Suppressor macrophage treated with lipopolysaccharide for 1 hour (primary cell): ENCODE results near the gene PPM1M.
"Not testable (repeated sequence)": the region's sequence is repeated elsewhere in the genome, so short reads cannot be mapped to it uniquely, and the experiment has no call there.

Experiments used
- DNase-seq, 3 donors: peaks; one replicate each; pipeline ENCODE4 v3.0.0-alpha.2; 2020 to 2022

Gene PPM1M

DNA sequence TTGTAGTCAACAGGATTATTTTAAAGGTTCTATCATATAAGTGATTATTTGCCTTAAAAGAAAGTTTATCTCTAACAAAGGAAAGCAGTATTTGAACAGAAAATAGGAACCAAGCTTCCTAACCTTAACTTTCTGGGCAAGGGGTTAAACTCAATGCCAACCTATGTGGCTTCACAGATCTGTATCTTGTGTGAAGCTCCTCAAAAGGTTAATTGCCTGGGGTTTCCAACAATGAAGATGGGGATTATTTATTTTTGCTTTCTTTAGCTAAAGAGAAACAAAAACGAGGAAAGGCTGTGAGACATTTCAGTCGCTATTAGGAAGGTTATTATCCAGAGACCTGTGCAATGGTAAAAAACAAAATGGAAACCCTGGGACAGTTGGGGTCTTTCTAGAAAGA lies 34.0 kb downstream of the PPM1M start:
- peak in 1 of 3 donors; percentile 36 for DNase-seq

DNA sequence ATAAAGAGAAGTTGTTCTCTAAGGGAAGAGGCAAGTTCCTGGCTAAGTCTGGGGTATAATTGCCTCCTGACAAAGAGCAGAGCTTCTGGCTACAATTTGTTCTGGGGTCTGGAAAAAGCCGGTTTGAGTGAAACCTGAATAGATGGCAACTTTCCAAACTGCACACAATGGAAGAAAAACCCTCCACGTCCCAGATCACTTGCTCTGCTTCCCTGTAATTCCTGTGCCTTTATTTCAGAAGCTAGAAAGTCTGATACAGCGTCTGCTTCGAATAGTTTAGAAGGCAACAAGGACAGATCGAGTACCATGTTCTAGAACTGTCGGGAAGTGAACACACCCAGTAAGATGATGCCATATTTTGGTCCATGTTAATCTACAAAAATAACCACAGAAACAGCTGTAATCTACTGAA lies 34.5 kb downstream of the PPM1M start:
- no peak for DNase-seq

DNA sequence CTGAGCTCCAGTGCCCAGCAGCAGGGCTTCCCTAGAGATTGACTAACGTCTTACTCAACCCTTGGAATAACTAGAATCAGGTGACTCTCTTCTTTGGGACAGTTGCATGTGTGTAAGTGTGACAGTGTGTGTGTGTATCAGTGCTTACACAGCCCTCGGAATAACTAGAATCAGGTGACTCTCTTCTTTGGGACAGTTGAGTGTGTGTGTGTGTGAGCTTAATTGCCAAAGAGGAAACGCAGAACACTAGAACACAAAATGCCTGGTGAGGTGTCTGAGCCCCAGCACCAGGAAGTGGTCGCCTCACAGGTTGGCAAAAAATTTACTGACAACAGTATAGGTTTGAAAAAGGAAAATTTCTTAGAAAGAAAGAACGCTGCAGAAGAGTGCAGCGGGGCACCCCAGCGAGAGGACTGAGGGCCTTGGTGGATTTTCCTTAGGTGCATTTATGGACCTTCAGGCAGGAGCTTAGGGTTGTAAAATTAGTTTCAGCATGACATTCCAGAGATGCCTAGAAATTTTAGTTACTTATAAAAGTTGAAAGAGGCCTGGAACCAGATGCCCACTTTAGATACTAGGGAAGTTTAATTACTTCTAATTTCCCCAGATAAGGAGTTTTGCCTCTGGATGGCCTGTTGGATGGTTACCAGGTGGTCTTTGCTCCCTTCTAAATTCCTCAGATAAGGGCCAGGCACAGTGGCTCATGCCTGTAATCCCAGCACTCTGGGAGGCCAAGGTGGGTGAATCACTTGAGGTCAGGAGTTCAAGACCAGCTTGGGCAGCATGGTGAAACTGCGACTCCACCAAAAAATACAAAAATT lies 36.6 kb downstream of the PPM1M start:
- DNase-seq: peak; percentile 8 to 48 (median 20)

DNA sequence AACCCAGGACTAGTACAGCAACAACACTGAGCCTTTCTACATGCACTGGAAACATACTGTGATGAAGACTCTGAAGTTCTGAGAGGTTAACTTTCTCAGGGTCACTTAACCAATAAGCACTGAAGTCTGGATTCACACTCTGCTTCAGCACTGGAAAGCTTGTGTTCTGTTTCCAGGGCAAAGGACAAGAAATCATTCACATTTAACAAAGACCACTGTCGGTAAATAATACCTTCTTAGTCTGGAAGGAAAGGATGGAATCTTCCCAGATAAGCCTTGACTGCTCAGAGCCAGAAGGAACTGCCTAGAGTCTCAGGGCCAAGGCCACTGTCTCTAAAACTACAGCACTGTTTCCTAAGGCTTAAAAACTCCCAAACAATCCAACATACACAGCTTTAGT lies 37.7 kb downstream of the PPM1M start:
- DNase-seq: no peak

DNA sequence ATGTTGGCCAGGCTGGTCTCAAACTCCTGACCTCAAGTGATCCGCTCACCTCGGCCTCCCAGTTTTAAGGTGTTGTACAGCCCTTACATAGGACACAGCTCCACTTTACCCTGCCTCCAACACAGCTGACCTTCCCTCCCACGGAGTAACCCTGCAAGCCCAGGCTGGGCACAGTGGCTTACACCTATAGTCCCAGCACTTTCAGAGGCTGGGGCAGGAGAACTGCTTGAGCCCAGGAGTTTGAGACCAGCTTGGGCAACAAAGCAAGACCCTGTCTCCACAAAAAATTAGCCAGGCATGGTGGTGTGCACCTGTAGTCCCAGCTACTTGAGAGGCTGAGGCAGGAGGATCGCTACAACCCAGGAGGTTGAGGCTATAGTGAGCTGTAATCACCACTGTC lies 38.5 kb downstream of the PPM1M start:
- not testable (repeated sequence) for DNase-seq

DNA sequence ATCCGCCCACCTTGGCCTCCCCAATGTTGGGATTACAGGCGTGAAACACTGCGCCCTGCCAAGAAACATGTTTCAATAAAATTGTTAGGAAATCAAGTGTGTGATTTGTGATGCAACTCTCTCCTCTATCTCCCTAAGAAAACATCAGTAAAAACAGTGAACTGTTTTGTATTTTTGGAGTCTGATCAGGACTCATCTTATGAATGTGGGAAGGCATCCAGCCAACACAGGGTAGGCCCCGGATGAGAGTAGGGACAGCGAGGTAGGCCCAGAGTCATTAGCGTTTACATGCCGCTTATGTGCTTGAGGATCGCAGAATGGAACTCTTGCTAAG lies 41.2 kb downstream of the PPM1M start:
- DNase-seq: no peak

DNA sequence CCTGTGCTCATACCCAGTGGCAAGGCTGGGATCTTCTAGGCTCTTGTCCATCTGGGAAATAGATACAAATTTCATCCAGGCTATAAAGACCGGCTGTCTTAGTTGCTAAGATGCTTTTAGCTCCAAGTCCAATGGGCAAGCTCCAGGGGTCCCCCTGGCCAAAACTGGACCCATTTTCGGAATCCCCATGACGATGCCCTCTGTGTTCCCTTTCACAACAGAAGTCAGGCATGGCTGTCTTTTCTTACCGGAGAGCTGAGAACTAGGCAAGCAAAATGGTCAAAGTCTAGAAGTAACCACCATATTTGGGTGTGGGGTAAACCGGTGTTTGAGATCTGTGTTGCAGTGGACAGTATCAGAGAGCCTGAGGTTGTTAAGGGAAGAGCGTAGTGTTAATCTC lies 43.1 kb downstream of the PPM1M start:
- DNase-seq: no peak

DNA sequence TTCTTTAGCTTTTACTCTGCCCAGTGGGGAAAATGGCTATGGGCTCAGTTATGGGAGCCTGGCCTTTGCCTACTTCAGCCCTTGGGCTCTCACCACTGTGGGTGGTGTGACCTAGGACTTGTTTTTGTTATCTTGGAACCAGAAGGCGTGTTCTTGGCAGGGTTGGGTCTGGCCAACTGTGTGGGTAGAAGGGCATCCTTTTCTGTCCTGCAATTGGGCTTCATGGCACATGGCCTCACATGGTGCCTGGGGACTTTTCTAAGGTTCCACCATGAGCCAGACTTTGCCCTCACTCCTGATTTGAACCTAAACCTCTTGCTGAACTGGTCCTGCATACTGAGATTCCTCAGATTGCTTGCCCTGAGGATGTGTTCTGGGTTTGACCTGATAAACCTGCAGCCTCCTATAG lies 43.8 kb downstream of the PPM1M start:
- DNase-seq: no peak

DNA sequence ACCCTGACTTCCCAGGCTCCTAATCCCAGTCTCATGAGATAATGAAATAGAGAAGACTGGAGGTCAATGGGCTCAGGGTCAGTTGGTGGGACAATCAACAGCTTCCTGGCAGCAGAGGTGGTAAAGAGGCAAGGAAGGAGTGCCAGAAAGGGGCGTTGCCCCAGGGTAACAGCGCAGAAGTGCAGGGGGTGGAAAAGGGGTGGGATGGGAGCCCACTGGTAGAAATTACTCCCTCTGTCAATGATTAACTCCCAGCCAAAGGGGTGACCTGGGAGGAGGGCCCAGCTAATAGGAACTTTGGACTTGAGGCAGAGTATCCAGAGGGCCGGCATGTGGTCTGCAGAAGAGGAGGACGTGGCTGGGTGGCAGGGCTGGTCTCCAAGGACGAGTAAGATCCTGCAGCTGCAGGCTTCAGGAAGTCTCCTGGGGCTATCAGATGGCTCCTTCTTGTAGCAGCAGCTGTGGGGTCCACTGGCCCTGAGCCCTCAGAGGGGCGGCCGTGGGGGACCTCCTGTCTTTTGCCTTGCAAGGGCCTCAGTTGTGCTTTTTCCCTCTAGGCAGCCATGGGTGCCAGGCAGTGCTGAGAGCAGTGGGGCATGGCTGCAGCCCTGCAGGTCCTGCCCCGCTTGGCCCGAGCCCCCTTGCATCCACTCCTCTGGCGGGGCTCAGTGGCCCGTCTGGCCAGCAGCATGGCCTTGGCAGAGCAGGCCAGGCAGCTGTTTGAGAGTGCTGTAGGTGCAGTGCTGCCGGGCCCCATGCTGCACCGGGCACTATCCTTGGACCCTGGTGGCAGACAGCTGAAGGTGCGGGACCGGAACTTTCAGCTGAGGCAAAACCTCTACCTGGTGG lies 44.4 kb downstream of the PPM1M start:
- DNase-seq: no peak

DNA sequence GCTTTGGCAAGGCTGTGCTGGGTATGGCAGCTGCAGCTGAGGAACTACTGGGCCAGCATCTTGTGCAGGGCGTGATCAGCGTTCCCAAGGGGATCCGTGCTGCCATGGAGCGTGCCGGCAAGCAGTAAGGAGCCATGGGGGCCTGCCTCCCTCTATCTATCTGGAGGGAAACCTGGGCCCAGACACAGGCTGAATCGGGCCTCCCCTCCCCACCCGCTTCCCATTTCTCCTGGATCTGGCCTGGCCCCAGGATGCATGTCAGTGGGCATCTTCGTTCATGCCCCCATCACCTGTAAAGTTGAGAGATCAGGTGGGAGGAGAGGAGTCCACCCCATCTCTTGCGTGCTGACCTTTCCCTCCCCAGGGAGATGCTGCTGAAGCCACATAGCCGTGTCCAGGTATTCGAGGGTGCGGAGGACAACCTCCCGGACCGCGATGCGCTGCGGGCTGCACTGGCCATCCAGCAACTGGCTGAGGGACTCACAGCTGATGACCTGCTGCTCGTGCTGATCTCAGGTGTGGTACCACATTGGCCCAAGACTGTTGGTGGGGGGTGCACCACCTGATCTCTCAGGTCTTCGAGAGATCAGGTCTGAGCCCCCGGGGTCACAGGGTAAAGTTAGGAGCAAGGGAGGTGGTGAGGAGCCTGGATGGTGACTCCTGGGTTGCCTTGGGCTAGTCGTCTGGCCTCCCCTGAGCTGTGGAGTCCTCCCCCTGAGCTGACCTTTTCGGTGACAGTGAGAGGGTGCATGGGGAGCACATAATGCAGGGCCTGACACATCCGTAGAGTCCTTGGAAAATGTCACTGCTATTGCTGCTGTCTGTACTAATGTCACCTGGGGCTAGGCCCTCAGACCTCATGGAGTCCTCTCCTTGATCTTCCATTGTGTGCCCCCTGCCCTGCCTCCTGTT lies 45.3 kb downstream of the PPM1M start:
- DNase-seq: no peak

DNA sequence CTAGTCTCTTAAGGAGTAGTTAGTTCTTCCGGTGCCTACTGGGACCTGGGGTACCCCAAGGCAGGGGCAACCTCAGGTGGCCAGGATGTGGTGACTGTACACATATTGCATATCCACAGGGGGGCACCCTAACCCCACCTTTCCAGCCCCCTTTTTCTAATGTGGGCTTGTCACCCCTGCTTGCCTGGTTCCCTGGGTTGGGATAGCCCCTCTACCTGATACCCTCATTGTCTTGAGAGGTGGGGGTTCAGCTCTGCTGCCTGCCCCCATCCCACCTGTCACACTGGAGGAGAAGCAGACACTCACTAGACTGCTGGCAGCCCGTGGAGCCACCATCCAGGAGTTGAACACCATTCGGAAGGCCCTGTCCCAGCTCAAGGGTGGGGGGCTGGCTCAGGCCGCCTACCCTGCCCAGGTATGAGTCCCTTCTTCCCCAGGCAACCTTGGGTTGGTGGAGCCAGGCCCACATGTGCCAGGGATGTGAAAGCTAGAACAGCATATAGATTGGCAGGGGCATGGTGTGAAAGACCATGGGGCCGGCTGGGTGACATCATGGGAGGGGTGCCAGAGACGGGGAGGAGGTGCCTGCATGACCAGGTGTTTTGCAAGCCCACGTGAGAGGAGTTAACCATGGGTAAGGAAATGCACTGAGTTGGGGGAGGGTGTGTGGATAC lies 46.1 kb downstream of the PPM1M start:
- DNase-seq: peak; percentile 48 to 67 (median 49)

DNA sequence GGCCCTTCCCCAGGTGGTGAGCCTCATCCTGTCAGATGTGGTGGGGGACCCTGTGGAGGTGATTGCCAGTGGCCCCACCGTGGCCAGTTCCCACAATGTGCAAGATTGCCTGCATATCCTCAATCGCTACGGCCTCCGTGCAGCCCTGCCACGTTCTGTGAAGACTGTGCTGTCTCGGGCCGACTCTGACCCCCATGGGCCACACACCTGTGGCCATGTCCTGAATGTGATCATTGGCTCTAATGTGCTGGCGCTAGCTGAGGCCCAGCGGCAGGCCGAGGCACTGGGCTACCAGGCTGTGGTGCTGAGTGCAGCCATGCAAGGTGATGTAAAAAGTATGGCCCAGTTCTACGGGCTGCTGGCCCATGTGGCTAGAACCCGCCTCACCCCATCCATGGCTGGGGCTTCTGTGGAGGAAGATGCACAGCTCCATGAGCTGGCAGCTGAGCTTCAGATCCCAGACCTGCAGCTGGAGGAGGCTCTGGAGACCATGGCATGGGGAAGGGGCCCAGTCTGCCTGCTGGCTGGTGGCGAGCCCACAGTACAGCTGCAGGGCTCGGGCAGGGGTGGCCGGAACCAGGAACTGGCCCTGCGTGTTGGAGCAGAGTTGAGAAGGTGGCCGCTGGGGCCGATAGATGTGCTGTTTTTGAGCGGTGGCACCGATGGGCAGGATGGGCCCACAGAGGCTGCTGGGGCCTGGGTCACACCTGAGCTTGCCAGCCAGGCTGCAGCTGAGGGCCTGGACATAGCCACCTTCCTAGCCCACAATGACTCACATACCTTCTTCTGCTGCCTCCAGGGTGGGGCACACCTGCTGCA lies 46.9 kb downstream of the PPM1M start:
- no peak for DNase-seq

DNA sequence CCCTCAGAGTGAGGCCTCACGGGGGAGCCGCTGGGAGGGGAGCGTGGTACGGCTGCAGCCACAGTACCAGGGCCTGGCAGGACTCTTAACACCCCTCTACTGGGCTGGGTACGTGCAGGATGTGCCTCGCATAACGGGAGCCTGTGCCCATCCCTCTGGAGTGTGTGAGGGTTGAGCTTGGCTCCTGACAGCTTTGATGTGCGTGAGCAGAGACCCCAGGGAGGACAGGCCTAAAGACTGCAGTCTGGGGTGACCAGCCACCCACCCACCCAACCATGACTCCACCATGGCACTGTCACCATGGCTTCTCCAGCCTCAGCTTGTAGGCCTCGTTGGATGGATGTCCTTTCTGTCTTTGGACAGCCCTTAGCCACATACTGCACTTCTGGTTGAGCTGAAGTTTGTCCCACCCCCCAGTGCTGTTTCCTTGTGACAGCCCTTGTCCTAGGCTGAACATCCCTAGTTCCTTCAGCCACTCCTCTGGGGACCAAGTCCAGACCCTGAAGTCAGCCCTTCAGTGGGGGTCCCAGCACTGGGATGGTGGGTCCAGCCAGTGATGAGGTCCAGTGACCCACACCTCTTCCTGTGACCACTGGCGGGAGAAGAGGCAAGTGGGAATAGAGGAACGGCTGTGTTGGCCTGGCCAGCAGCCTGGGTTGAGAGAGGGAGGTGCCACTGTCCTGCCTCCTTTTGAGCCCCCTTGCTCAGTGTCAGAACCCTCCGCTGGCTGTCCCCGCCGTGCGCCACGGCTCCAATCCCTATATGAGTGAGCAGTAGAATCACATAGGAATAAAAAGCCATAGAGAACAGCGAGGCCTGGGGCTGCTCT lies 48.1 kb downstream of the PPM1M start:
- DNase-seq: no peak

DNA sequence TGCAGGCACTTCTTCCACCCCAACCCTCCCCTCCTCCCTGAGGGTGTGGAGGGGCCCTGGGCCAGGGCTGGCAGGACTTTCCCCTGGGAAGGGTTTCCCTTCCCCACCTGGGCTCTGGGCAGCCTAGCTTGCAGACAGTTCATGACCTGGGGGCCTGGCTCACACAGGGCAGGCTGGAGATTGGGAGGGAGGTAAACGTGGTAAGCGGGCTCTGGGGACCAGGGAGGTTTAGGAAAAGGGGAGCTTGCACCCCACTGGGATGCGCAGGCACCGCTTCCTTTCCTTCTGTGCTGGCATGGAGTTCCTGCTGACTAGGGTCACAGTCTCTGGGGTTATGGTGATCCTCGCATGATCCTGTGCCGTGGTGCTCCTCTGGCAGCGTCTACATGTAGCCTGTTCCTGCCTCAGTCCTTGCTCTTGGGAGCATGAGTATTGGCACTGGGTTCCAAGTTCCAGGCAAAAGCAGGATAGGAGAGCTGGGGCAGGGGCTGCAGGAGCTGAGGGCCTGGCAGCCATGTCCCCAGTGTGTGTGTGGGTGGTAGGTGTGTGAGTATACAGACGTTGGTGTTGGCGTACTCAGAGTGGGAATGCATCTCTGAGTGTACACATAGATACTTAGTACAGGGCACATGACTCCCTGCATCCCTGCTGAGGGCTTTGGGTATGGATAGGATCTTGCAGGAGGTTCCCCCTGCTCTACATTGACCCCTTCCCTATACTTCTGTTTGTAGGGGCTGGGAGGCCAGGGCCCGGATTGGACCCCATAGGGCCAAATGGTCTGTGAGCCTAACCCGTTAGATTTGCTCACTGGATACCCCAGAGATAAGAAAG lies 49.0 kb downstream of the PPM1M start:
- no peak for DNase-seq

DNA sequence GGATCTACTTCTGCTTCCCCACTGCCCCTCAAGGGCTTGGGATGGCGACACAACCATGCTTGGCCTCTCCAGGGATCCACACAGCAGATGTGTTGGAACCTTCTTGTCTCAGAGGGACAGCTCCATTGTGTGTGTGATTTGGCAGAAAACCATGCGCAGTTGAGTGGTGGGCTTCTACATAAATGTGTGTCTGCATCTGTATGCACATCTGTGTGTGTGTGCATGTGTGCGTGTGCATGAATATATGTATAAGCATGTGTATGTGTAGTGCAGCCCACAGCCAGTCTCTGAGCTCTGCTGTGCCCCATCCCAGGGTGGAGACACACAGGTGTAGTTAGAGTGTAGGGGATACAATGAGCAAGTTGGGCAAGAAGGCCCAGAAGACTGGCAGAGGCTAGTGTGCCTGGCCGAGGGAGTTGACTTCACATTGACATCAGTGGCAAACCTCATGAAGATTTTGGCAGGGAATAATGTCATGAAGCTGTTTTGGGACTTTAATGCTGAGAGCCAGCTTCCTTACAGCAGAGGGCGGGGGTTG lies 50.2 kb downstream of the PPM1M start:
- DNase-seq: no peak

DNA sequence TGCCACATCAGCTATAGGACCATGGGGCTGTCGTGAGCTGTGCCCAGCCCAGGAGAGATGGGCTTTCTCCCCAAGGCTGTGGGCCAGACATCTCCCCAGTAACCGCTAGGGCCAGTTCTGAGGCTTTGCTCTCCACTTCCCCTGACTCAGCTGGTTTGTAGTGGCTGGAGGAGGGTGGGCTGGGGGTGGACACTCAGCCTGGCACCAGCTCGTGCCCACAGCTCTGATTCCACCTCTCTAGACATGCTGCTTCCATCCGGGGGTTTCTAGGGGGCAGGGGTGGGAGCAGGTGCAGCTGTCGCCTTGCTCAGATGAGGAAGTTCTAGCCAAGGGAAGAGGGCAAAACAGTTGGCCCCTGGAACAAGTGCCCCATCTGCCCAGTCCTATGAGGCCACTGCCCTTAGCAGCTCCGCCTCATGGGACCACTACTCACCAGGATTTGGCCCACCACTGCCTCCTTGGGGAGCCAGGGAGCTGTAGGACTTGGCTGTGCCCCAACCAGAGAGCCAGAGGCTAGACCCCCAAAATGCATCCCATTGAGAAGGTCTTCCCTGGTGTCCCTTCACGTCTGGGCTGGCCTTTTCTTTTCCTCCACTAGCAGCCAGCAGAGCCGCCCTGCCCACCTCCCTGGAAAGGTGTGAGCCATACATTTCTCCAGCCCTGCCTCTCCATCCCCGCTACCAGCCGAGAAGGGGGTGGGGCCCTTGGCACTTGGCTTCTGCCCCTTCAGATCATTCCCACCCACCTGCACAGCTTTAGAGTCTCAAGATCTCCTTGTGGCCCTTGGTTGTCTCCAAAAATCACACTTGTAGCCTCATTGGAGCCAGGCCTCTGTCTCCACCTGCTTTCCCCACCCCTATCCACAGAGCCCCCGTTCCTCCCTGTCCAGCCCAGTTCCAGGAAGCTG lies 51.9 kb downstream of the PPM1M start:
- DNase-seq: peak in 1 of 3 donors; percentile 34

DNA sequence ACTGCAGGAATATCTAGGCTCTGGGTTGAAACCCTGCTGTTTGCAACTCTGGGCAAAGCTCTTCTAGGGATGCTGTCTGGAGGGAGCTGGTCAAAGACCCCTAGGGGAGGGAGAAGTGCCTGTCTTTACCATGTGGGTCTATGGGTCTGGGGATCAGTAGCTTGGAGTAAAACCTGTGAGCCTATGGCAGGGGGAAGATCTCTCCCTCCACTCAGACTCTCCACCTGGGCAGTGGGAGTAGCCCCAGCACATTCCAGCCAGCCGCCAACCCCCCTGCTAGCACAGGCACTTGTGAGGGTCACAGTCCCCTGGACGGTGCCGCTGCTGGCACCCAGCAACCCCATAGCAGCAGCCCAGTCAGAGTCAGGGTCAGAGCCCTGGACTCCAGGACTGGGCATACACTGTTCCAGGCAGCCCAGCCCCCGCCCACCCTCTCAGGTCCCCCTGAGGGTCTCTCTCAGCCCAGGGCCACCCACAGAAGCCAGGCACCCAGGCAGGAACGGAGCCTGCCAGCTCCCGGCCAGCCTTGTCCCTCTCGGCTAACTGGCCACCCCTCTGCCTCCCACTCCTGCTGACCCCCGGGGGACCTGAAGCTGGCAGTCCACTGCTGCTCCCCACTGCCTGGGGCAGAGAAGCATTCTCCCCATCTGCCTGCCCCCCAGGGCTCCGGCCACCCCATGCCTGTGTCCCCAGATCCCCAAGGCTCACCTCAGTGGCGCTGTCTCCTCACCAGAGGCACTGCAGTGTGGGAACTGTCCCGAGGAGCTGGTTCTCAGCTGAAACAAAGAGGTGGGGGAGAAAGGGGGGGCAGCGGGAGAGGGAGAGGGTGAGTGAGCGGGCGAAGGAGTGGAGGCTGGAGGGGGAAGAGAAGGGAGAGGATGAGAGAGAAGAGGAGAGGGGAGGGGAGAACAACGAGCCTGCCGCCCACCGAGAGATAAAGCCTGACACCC lies 52.9 kb downstream of the PPM1M start:
- DNase-seq: no peak
